GM21423 (cell line): ENCODE results near the gene NLE1.
"Not testable (repeated sequence)": the region's sequence is repeated elsewhere in the genome, so short reads cannot be mapped to it uniquely, and the experiment has no call there.

ENCODE experiments used
- ATAC-seq: cut with Tn5 transposase; IDR thresholded peaks from one replicate; pipeline ENCODE4 v1.9.1; 2021; ENCODE audit warnings: mild to moderate bottlenecking, moderate library complexity; ENCODE audit not compliant: unreplicated experiment

The NLE1 gene

DNA sequence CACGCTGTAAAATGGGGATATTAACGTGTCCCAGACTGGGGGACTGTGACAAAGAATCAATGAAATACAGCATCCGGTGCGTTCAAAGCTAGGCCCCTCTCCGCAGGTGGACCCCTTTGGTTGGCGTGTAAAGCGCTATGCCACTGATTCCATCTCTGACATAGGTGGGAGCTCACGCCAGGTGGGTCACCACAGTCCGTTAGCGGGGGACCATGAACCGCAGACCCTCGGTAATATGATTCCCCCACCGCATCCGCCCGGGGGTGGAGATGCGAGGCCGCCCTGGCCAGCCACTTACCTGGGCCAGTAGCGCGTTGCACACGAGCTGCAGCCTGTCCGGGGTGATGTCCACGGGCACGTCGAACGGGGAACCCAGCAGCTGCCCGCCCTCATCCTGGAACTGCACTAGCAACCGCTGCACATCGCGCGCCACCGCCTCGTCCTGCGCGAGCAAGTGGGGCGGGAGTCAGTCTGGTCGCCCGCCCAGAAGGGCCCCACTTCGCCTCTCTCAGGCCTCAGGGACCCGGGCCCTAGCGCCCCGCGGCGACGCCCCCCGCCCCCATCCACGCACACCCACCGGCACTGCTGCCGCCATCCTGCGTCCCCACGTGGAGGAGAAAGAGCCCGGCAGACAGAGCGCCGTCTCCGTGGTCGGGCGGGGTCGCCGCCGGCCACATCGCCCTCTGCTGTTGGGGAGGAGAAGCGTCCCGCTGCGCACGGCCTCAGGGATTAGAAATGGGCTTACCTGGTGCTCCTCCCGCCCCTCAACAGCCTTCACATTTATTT is at the start of gene NLE1:
NLE1 (minus strand) TSS at position 623 of the 786 bp plus-strand sequence; CDS start at position 595, 28 bp downstream.
- ATAC-seq: peak; percentile 90

DNA sequence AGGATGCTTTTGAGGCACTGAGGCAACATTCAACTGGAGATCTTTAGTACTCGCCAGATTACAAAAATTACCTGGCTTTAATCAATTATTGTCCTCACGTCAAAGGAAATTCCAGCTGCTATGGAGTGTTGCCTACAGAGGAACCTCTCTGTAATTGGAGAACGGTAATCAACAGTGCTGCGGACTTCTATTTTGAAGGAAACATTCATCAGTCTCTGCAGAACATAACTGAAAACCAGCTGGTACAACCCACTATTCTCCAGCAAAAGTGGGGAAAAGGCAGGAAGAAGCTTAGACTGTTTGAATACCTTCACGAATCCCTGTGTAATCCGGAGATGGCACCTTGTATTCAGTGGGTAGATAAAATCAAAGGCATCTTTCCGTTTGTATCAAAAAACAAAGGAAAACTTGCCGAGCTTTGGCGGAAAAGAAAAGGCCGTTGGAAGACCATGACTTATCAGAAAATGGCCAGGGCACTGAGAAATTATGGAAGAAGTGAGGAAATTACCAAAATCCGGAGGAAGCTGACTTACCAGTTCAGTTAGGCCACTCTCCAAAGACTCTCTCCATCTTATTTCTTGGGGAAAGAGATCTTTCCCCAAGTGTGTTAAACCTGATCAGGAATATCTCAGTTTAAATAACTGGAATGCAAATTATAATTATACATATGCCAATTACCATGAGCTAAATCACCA is 49.0 kb upstream of the NLE1 start:
- ATAC-seq: no peak

DNA sequence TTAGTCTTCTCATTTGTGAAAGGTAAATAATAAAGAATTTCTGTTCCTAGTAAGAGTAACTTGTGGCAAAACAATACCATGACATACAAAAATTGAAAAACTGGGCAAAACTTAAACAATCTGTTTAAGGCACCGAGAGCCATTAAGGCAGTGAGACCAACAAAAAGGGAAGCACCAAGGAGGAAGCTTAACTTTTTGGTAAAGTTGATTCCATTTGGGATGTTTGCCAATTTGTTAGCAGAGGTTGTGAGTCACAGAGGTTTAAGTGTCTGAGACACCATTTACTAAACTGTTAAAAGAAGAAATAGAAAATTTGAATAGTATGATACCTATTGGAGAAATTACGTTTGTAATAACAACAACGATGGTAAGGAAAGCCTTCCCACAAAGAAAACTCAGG is 47.2 kb upstream of the NLE1 start:
- ATAC-seq: no peak

- no peak for ATAC-seq
These were observed 46.0 kb upstream of the NLE1 start for GRCh38 chr17:35188111-35188510.

GRCh38 chr17:35187481-35187880 is 45.4 kb upstream of the NLE1 start:
- ATAC-seq: no peak

DNA sequence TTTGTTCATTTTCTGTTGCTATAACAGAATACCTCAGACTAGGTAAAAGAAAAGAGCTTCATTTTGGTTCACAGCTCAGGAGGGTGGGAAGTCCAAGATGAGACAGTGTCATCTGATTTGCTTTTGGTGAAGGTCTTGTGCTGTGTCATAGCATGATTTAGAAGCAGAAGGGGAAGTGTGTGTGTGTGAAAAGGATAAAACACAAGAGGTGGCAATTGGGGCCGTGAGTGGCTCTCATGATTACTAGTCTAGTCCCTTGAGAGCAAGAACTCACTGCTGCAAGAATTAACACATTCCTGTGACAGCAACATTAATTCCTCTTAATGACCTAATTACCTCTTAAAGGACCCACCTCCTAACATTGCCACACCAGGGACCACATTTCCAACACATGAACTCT is 43.7 kb upstream of the NLE1 start:
- peak; percentile 58 for ATAC-seq

- ATAC-seq: no peak
These were observed 42.2 kb upstream of the NLE1 start for GRCh38 chr17:35184274-35184673.

GRCh38 chr17:35183332-35183731 is 41.2 kb upstream of the NLE1 start:
- ATAC-seq: no peak

- not testable (repeated sequence) for ATAC-seq
These were observed 37.3 kb upstream of the NLE1 start for GRCh38 chr17:35179379-35179778.

DNA sequence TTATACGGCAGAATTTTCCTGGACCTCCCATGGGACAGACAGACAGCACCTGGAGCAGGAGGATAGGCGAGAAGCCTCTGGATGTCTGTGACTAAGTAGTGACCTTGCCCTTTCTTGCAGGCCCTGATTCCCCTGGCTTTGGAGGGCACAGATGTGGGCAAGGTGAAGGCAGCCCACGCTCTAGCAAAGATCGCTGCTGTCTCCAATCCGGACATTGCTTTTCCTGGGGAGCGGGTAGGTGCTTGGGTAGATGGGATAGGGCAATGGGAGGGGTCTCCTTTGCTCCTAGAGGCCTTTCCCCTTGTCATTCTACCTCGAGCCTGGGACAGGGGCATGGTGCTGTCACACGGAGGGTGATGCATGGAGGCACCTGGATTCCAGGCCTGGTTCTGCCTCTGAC is 34.8 kb upstream of the NLE1 start:
- ATAC-seq: no peak

- no peak for ATAC-seq
These were observed 33.7 kb upstream of the NLE1 start for GRCh38 chr17:35175638-35176415.

DNA sequence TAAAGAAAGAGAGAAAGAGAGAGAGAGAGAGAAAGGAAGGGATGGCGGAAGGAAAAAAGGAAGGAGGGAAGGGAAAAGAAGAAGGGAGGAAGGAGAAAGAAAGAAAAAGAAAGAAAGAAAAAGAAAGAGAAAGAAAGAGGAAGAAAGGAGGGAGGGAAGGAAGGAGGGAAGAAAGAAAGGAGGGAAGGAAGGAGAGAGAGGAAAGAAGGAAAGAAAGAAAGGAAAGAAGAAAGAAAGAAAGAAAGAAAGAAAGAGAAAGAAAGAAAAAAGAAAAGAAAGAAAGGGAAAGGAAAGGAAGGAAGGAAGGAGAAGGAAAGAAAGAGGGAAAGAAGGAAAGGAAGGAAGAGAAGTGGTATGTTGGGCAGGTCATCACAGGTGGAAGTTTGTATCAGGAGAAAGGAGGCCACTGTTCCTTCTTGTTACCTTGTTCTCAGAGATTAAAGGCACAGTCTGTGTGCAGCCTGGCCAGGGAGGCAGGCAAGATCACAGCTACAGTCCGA is 32.8 kb upstream of the NLE1 start:
- ATAC-seq: no peak

GRCh38 chr17:35172321-35172720 is 30.2 kb upstream of the NLE1 start:
- not testable (repeated sequence) for ATAC-seq

GRCh38 chr17:35171834-35172233 is 29.7 kb upstream of the NLE1 start:
- no peak for ATAC-seq

DNA sequence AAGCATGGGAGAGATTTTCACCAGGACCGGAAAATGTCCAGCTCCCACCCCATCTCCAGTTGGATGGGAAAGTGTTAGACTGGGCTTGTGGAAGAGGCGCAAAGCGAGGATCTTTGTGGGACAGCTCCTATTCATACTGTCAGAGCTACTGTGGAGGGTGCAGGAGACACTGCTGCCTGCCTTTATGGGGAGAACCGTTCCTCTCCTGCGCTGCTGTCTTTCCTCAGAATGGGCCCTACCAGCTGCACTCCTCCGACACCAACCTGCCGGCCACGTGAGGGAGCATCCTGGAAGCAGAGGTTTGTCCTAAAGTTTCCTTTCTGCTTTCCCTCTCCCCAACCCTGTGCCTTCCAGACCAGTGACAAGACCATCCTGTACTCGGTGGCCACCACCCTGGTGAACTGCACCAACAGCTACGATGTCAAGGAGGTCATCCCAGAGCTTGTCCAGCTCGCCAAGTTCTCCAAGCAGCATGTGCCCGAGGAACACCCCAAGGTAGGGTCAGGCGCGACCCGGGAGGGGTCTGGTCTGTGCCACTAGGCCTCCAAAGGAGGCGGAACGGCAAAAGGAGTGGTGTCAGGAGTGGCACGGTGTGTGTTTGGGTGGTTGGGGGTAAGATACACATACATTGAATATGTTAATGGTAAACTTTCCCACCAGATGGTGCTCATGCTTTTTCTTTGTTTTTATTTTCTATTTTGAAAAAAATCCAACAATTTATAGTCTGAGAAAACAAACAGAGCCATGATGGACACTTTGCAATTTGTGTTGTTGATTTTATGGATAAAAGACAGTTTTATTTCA is 29.1 kb upstream of the NLE1 start:
- no peak for ATAC-seq

DNA sequence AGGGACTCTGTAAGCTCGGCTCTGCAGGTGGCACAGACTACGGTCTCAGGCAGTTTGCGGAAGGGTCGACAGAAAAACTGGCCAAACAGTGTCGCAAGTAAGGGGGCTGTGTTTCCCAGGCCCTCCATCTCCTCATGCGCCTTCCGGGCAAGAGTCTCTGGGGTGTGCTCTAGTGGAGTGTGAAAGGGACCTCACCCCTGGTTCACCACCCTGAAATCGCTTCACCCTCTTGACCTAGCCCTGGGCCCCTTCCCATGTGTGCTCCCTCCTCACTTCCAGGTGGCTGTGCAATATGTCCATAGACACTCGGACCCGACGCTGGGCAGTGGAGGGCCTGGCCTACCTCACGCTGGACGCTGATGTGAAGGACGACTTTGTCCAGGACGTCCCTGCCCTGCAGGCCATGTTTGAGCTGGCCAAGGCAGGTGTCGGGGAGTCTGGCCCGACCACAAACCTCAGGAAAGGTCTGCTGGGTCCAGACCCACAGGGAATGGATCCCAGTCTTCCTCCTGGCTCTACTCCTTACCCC is 27.8 kb upstream of the NLE1 start:
- no peak for ATAC-seq

GRCh38 chr17:35167666-35168065 is 25.6 kb upstream of the NLE1 start:
- ATAC-seq: no peak

GRCh38 chr17:35167046-35167445 is 24.9 kb upstream of the NLE1 start:
- no peak for ATAC-seq

- ATAC-seq: no peak
These were observed 24.4 kb upstream of the NLE1 start for GRCh38 chr17:35166526-35166925.

DNA sequence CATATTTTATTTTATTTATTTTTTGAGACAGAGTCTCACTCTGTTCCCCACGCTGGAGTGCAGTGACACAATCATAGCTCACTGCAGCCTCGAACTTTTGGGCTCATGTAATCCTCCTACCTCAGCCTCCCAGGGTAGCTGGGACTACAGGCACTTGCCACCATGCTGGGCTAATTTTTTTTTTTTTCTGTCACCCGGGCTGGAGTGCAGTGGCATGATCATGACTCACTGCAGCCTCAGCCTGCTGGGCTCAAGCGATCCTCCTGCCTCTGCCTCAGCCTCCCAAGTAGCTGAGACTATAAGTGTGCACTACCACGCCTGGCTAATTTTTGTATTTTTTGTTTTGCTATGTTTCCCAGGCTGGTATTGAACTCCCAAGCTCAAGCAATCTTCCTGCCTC is 22.6 kb upstream of the NLE1 start:
- ATAC-seq: no peak
